Inflammatory macrophage treated with lipopolysaccharide for 1 hour (primary cell): ENCODE data around the gene NRDE2.
A peak's percentile ranks its signal among the peaks of the same experiment; 100 is the strongest.

Source experiments
- DNase-seq, 2 donors: peaks; one replicate each; pipeline ENCODE4 v3.0.0-alpha.2; 2020 to 2022

Gene NRDE2

GRCh38 chr14:90295870-90296516 lies 35.7 kb downstream of the NRDE2 start:
- peak; percentile 78 to 83 for DNase-seq

DNA sequence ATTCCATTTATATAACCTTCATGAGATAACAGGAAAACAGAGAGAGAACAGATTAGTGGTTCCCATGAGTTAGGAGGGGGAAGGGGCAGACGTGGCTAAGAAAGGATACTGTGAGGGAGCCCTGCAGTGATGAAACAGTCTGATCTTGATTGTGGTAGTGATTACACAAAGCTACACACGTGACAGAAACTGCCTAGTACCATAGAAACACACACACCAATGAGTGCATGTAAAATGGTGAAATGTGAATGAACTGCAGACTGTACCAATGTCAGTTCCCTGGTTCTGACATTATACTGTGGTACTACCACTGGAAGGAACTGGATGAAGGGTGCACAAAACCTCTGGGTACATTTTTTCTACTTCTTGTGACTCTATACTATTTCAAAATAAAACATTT lies 36.9 kb downstream of the NRDE2 start:
- DNase-seq: peak; percentile 63 to 75

GRCh38 chr14:90293766-90294730 lies 37.7 kb downstream of the NRDE2 start:
- DNase-seq: no peak

DNA sequence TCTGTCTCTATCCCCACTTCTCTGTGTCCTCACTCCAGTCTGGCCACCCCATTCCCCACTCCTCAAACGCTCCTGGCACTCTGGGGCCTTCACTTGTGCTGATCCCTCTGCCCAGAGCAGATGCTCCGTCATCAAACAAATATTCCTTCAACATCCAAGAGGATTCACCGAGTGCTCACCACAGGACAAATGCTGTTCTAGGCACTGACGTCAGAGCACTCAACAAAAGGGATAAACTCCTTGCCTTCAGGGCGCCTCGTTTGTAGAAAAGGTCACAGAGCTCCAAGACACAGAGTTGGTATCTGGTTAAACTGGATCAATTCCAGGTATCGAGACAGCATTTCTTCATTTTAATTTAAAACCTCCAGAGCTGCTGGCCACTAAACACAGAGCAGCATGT lies 40.0 kb downstream of the NRDE2 start:
- no peak for DNase-seq

GRCh38 chr14:90290337-90291011 lies 41.3 kb downstream of the NRDE2 start:
- DNase-seq: no peak

DNA sequence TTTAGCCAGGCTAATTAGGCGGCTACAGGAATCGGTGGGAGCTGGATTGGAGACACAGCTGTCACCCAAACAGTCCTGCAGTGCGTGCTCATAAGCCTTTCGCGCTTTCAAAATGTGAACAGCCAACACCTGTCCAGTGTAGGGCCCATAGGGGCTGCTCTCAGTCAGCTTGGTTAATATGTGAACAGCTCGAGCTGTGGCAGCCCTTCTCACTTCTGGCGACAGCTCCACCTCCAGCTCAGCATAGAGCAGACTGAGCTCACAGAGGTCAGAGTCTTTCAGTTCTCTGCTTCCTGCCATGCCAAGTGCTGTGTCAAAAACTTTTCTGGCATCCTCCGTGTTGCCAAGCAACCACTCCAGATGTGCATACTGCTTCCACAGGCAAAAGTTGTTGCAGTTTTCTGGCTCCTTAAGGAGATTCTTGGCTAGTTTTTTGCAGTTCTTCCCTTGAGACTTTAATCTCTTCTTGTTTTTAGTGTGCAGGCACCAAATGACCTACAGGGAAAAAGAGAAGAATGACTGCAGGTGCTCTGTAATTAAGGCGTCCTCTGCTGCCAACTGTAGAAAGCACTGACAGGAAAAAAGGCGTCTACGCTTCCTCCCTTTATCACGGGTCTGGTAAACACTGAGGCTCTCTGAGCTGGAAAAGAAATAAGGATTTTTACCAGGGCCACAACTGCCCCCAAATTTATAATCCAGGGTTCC lies 42.9 kb downstream of the NRDE2 start:
- DNase-seq: no peak

DNA sequence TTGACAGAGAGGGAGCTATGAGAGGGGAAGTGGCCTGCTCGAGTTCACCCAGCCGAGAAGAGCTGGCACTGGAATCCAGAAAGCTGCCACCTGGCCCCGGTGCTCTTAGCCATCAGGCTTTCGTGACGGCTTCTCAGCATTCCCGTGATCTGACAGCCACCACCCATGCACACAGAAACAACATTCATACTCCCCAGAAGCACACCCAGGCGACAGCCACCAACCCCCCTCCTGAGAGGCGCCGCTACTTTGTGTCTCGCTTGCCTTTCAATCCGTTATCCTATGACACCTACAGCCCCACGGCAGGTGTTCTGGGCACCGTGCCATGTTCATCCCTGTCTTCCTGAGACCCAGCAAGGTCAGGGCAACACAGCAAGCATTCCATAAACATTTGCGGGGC lies 44.0 kb downstream of the NRDE2 start:
- no peak for DNase-seq

- DNase-seq: no peak
These were observed 50.0 kb downstream of the NRDE2 start for GRCh38 chr14:90281756-90282155.

DNA sequence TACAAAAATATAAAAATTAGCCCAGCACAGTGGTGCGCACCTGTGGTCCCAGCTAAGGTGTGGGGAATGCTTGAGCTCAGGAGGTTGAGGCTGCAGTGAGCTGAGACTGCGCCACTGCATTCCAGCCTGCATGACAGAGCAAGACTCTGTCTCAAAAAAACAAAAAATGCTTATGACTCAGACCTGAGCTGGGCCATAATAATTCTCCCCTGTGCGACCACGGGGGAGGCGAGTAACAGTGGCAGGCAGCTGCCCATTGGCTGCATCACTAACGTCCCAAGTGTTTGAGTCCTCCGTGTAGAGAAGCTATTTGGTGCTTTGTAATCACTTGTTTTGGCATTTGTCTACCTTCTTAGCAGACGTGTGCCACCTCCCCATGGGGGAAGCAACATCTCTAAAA lies 50.5 kb downstream of the NRDE2 start:
- DNase-seq: no peak

GRCh38 chr14:90280096-90280495 lies 51.6 kb downstream of the NRDE2 start:
- no peak for DNase-seq

DNA sequence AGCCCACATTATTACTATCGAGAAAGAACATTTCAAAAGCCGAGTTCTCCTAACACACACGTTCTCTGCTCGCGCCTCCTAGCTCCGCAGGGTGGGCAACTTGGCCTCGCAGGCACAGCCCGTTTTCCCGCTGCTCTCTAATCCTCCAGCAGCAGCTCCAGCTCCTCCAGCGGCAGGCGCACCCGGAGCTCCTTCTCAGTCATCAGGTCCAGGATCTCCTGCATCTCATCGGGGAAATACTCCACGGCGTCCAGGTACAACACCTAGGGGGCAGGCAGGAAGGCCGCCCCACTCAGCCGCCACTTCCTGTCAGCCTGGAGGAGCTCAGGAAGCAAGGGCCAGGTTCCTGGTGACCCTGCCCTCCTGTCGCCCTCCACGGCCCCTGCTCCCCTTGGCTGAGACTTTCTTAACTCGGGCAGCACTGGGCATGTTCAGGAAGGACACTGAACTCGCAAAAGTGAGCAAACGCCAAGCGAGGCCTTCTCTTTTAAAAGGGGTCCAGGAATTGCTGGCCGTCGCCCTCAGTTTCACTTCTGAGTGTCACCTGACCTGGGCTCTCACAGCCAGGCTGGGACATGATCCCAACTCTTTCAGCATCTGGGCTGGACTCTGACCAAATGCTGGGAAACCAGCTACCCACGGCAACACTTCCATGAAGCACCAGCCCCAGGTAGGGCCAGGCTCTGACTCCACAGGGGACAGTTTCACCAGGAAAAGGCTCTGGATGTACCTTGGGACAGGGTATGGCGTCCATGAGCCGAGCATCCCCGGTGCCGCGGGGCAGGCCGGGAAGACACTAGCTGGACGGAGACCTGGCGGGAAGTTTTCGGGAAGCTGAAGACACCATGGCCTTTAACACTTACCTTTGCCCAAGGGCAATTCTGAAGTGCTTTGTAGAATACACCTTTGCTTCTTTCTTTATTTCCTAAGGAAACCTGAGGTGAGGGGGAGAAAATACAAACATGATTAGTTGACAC lies 53.3 kb downstream of the NRDE2 start:
- DNase-seq: no peak

- no peak for DNase-seq
These were observed 54.1 kb downstream of the NRDE2 start for GRCh38 chr14:90277581-90278198.

GRCh38 chr14:90276646-90277367 lies 54.9 kb downstream of the NRDE2 start:
- peak; percentile 69 to 96 for DNase-seq

GRCh38 chr14:90275820-90276219 lies 55.9 kb downstream of the NRDE2 start:
- peak; percentile 54 to 88 for DNase-seq

DNA sequence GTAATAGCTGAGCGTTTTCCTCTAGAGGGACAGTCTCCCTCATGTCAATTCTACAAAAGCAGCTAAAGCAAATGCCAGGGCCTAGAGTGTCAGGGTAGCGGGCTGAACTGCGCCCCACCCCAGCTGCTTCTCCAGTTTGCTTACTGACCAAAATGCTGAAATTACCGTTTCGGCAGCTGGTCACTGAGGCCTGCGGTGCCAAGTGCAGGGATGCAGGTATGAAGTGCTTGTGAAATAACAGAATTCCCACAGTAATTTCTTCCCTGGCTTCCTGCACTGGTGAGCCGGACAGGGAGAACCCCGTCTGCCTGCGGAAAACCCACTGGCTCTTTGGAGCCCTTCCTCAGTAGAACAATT lies 56.3 kb downstream of the NRDE2 start:
- DNase-seq: no peak

- DNase-seq: peak; percentile 76 to 90
These were observed 56.8 kb downstream of the NRDE2 start for GRCh38 chr14:90274808-90275457.

DNA sequence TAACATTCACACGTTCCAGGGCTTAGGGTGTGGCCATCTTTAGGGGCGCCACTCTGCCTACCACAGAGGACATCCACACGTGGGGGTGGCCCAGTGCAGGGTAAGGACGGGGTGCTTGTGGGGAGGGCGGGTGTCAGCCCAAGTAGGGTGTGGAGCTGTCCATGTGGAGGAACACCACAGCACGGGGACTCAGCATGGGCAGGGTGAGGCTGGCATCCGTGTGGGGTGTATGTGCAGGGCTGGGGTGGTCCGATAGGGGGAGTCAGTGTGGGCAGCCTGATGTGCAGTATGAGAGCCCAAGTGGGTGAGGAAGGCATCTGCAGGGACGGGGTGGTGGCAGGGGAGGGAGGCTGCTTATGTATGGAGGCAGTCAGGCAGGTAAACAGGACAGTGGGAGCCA lies 57.7 kb downstream of the NRDE2 start:
- no peak for DNase-seq

- no peak for DNase-seq
These were observed 58.2 kb downstream of the NRDE2 start for GRCh38 chr14:90273532-90273931.

DNA sequence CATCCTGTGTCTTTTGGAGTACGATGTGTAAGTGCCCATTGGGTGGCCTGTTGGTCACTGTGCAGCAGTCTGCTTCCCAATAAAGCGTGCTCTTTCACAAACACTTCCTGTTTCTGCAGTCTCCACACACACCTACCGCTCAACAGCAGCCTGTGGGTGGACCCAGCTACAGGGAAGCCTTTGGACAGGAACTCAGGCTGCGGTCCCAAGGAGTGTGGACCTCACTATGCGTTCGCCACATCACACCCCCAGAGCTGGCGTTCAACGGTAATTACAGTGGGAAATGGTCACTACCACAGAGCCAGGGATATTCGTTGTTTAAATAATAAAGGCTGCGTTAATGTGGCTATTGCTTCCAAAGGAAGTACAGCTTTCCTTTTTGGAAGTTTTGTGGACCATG lies 59.2 kb downstream of the NRDE2 start:
- peak; percentile 54 to 83 for DNase-seq

- no peak for DNase-seq
These were observed 63.3 kb downstream of the NRDE2 start for GRCh38 chr14:90268420-90268819.
